ENCODE measurements around the gene NIPAL3.
A peak's percentile ranks its signal among the peaks of the same experiment; 100 is the strongest.
"Not testable (repeated sequence)": the region's sequence is repeated elsewhere in the genome, so short reads cannot be mapped to it uniquely, and the experiment has no call there.

NIPAL3 gene

DNA sequence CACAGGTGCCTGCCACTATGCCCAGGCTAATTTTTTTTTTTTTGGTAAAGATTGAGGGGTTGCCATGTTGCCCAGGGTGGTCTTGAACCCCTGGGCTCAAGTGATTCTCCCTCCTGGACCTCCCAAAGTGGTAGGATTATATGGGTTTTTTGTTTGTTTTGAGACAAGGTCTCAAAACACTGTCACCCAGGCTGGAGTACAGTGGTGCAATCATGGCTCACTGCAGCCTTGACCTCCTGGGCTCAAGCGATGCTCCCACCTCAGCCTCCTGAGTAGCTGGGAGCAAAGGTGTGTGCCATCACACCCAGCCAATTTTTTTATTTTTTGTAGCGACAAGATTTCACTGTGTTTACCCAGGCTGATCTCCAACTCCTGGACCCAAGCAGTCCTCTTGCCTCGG lies 78.2 kb downstream of the NIPAL3 start:
- no peak for DNase-seq

DNA sequence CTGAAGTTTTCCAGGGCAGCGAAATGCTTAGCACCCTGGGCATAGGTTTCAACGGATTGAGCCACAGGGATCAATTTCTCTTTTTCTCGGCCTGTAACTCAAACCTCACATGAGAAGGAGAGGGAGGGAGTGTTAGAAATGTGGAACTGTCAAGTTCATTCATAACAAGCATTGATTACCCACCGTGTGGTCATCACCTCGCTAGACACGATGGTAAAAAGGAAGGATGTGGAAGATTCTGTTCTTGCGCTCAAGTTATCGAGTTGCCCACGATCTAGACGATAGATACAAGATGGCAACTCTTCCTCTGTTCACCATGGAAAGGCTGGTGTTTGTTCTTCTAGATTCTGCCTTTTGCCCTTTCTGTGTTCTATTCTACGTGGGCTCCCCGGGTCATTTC lies 83.0 kb downstream of the NIPAL3 start:
- no peak for DNase-seq

DNA sequence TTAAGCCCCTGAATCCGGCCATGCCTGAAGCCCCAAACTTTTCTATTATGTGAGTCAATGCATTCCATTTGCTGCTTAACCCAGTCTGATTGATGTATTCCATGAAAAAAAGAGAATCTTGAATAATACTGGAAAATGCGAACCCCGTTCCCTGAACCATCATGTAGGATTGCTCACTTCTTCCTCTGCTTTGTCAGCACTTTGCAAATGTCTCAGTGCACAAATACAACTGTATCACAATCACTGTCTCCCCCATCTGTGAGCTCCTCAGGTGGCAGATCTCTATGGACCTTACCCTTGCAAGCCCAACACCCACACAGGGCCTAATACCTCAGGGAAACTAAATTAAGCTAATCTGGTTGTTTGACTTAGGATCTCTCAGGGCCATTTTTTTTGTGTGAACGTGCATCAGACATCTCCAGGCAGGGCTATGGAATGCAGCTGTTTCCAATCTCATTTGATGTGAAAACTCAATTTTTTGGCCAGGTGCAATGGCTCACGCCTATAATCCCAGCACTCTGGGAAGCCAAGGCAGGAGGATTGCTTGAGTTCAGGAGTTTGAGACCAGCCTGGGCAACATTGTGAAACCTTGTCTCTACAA lies 84.9 kb downstream of the NIPAL3 start:
- no peak for DNase-seq

DNA sequence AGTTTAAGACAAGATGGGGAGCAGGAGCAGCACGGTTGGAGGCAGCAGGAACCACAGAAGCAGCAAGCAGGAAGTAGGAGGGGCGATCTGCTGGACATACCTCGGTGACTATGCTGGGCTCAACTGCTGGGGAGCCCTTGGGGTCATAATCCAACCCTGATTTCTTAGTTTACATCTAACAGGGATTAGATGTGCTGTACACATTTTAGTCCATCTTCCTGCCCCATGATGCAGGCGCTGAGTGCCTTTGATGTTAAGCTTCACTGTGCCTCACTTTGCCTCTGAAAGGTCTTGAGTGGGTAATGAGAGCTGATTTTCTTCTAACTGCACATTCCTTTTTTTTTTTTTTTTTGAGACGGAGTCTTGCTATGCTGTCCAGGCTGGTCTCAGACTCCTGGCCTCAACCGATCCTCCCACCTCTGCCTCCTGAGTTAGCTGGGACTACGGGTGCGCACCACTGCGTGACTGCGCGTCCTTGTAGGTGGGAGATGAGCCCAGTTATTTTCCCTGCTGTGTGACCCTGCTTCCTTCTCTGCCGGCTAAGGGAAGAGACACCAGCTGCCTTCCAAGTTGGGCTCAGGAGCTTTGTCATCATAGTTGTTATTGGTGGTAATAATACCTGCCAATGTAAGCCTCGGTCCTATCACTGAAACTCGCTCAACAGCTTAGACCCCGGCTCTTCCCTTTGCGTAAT lies 85.9 kb downstream of the NIPAL3 start:
- DNase-seq = peak; percentile 54

DNA sequence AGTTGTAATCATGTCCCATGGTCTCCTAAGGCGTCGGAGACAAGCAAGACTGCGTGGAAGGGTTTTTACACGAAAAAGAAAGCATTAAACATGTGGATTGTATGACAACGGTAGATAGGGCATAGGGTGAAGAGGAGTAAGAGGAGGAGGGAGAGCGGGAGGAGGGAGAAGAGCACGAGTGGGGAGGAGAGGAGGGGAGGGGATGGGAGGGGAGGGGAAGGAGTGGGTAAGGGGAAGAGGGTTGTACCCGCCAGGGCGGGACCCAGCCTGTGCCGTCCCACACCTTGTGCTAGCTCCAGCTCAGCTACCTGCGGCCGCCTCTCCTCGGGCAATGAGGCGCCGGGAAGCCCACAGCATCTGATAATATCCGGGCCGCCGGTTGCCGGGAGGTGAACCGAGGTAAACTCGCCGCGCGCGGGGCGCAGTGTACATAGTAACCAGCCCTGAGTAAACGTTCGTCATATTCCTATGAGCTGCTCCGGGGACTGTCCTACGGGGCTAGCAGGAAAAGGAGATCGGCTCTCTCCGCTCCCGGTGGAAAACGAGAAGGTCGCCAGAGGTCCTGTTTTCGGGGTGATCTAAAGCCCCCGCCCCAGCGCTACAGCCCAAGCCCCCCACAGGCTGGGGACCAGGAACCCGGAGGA lies 86.6 kb downstream of the NIPAL3 start:
- peak; percentile 86 for DNase-seq

DNA sequence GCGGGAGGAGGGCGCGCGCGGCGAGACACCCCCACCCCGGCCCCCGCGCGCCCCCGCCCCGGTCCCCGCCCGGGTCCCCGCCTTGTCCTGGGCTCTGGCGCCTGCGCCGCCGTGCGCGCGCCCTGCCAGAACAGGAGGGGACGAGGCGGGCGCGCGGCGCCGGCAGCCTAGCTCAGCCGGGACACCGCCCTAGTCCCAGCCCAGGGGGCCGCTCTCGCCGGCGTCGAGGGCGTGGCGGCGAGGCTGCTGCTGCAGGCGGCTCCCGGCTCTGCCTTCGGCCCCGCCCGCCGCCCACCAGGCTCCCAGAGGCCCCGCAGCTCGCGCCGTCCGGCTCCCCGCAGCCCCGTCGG lies 87.1 kb downstream of the NIPAL3 start, which contains the start of gene RCAN3:
TSS of gene RCAN3 (plus strand) at position 128 of the 350 bp plus-strand sequence. CDS start 11,537 bp downstream, outside the sequence.
- DNase-seq = peak; percentile 88

GRCh38 chr1:24503059-24503751 lies 87.6 kb downstream of the NIPAL3 start:
- DNase-seq = no peak

- no peak for DNase-seq
These were observed 88.4 kb downstream of the NIPAL3 start for GRCh38 chr1:24503870-24504523.

DNA sequence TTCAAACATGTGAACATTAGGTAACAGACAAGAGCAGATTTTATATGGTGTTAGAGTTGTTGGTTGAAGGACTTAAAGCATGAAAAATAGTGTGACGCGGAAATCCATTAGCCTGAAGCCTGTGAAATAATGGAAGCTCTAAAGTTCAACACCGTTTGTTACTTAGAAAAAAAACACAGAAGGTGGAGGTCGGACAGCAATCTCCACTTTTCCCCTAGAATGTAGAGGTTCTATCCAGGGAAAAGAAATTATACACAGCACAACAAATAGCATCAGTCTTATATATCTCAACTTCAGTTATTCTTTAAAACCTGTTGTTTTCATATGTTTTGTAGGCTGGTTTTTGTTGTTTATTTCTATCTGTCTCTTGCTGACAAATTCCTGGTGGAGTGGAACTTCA lies 89.0 kb downstream of the NIPAL3 start:
- no peak for DNase-seq

GRCh38 chr1:24505816-24506215 lies 90.2 kb downstream of the NIPAL3 start:
- no peak for DNase-seq

DNA sequence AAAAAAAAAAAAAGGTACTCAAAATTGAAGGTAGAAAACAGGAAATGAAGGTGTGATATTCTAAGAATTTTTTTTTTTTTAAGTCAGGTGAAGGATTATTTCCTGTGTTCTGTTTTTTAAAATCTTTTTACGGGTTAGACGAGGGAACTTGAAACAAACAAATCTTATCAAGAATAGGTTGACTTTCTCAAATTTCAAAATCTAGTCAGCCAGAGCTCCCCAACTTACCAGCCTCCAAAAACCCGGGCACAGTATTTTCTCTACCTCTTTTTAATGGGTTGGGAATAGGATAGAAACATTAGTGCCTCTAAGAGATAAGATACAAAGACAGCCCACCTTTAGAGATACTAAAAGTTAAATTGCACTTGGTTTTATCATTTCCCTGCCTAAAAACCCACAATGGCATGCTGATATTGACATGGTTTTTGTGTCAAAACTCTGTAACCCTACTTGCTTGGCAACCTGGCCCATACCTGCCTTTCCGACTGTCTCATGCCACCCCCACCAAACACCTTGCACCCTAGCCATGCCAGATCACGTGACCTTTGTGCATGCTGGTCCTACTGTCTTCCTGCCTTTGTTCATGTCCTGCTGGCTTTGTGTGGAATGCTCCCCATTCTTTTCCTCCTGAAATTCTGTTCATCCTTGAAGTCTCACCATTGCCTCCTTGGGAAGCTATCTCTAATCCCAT lies 91.2 kb downstream of the NIPAL3 start:
- DNase-seq = no peak

GRCh38 chr1:24507405-24507804 lies 91.8 kb downstream of the NIPAL3 start:
- peak; percentile 41 for DNase-seq

- DNase-seq = no peak
These were observed 93.3 kb downstream of the NIPAL3 start for GRCh38 chr1:24508911-24509310.

- DNase-seq = no peak
These were observed 98.1 kb downstream of the NIPAL3 start for GRCh38 chr1:24513706-24514105.

GRCh38 chr1:24514946-24515345 lies 99.3 kb downstream of the NIPAL3 start:
- DNase-seq = no peak

DNA sequence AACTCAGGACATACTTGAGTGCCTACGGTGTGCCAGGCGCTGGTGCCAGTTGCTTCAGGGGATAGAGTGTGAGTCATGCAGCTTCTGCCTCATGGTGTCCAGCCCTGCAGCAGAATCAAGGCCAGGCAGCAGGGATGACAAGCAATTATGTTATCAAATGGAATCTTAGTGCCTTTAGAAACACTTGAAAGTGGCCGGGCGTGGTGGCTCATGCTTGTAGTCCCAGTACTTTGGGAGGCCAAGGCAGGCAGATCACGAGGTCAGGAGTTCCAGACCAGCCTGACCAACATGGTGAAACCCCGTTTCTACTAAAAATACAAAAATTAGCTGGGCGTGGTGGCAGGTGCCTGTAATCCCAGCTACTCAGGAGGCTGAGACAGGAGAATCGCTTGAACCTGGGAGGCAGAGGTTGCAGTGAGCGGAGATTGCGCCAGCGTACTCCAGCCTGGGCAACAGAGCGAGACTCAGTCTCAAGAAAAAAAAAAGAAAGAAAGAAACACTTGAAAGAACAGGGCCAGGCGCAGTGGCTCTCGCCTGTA lies 100.1 kb downstream of the NIPAL3 start:
- DNase-seq = not testable (repeated sequence)

DNA sequence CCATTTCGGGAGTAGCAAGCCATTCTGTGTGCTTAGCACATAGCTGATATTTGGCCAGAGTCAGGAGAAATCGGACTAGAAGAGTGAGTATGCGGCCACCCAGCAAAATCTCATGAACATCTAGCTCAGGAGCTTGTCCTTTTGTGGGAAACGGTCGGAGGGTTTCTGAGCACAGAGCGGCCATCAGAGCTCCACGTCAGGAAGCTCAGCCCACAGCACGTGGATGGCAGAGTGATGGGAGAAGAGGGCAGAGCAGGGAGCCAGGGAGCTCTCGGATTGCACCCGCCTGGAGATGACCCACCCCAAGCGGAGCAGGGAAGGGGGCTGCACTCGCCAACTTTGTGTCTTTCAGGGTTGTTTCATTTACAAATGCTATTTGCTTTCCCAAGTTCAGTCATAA lies 100.9 kb downstream of the NIPAL3 start:
- DNase-seq = no peak

GRCh38 chr1:24517898-24518297 lies 102.3 kb downstream of the NIPAL3 start:
- DNase-seq = no peak

DNA sequence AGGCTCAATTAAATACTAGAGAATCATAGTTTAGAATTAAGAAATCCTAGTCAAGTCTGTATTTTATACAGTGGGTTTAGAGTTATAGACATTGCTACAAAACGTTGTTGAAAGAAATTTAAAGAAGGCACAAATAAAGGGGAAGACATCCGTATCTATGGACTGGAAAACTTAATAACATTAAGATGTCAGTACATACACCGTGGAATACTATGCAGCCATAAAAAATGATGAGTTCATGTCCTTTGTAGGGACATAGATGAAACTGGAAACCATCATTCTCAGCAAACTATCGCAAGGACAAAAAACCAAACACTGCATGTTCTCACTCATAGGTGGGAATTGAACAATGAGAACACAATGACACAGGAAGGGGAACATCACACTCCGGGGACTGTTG lies 104.7 kb downstream of the NIPAL3 start:
- not testable (repeated sequence) for DNase-seq

All from activated T-cell treated with anti-CD3 and anti-CD28 coated beads, Interleukin-2, amount 50 U/mL, for 1 hour (primary cell).